GM12878 (cell line): Measurements from ENCODE around the gene MTHFD1. TPM values are rescaled to one million over a fixed set of nuclear protein-coding genes. Genes with fewer than 3 reads are reported as not detected.

Source experiments
- ATAC-seq: fragments of 200-7000 bp; cut with Tn5 transposase; 3 replicates; pipeline ENCODE4 v1.9.1; 2020; ENCODE audit warnings: mild to moderate bottlenecking, moderate library complexity
- BruUV-seq: library from RNA; stranded (reverse); fragments of 400-500 nt; replicated peaks from 2 replicates; lab custom pipeline; 2021; lab: Mats Ljungman, UMichigan
- CTCF ChIA-PET: fragments of 300-600 bp; sonication (Branson Sonifier 250); formaldehyde crosslinking; extraction: SDS; loops from one replicate; lab custom pipeline; 2021; ENCODE audit warnings: inconsistent platforms; lab: Yijun Ruan, JAX
- POLR2A ChIA-PET: fragments of 350-600 bp; formaldehyde crosslinking; extraction: SDS; loops from one replicate; lab custom pipeline; 2021; ENCODE audit warnings: inconsistent platforms; lab: Charles Lee
- RAD21 ChIA-PET: fragments of 300-600 bp; sonication (Branson Sonifier 250); formaldehyde crosslinking; loops from one replicate; lab custom pipeline; 2023; ENCODE audit warnings: antibody characterized with exemption; ENCODE audit not compliant: unreplicated experiment; lab: Charles Lee
- SMC1A ChIA-PET: fragments of 300-600 bp; sonication (Branson Sonifier 250); formaldehyde crosslinking; loops from one replicate; lab custom pipeline; 2023; ENCODE audit not compliant: unreplicated experiment, uncharacterized antibody; lab: Charles Lee
- DNase-seq: peaks from one replicate; pipeline ENCODE4 v3.0.0-alpha.2; 2011; ENCODE audit warnings: low read depth, low spot score
- FAIRE-seq: peaks from 3 replicates; lab custom pipeline; 2011; peaks lifted over from hg19 to GRCh38; lab: Jason Lieb, UNC
- H2AFZ ChIP-seq: 2 replicates; pipeline ENCODE4 v1.6.0; 2011; ENCODE audit warnings: low read depth, low read length, control low read depth; ENCODE audit not compliant: control insufficient read depth
- H3K27ac ChIP-seq: 2 replicates; pipeline ENCODE4 v1.5.1; 2011; ENCODE audit warnings: control low read depth; ENCODE audit not compliant: control insufficient read depth, insufficient read depth
- H3K27me3 ChIP-seq, 2 experiments: replicated peaks in 1 of 2; 2 replicates each; pipeline versions ENCODE4 v1.6.0 to v1.6.1; 2011; ENCODE audit warnings: low read length in 1 of 2; ENCODE audit not compliant: control insufficient read depth in 2 of 2, insufficient read depth in 2 of 2
- H3K36me3 ChIP-seq, 2 experiments: 2 replicates each; pipeline ENCODE4 v1.5.1; 2011; ENCODE audit warnings: low read length in 1 of 2; ENCODE audit not compliant: control insufficient read depth in 2 of 2, insufficient read depth in 2 of 2
- H3K4me1 ChIP-seq: 2 replicates; pipeline ENCODE4 v1.6.1; 2011; ENCODE audit warnings: mild to moderate bottlenecking, low read length, moderate library complexity, mixed read lengths; ENCODE audit not compliant: control insufficient read depth, insufficient read depth
- H3K4me2 ChIP-seq: 2 replicates; pipeline ENCODE4 v1.6.0; 2011; ENCODE audit warnings: control low read depth; ENCODE audit not compliant: control insufficient read depth, insufficient read depth
- H3K4me3 ChIP-seq: fragments of 200-600 bp; sonication (generic); 2 replicates; pipeline ENCODE4 v1.5.1; 2016
- H3K79me2 ChIP-seq: 2 replicates; pipeline ENCODE4 v1.6.0; 2011; ENCODE audit warnings: low read length; ENCODE audit not compliant: control insufficient read depth, insufficient read depth
- H3K9ac ChIP-seq: 2 replicates; pipeline ENCODE4 v1.8.0; 2011; ENCODE audit warnings: low read length, control low read depth, mixed read lengths; ENCODE audit not compliant: control insufficient read depth, insufficient read depth
- H3K9me3 ChIP-seq: replicated peaks from 3 replicates; pipeline ENCODE4 v1.5.1; 2011; ENCODE audit warnings: mild to moderate bottlenecking, low read length; ENCODE audit not compliant: control insufficient read depth, insufficient read depth
- H4K20me1 ChIP-seq: 2 replicates; pipeline ENCODE4 v1.6.0; 2011; ENCODE audit not compliant: control insufficient read depth, insufficient read depth
- ASH2L ChIP-seq: fragments of 300-600, 200-600 bp; sonication (generic); IDR thresholded peaks from 2 replicates; pipeline ENCODE4 v1.6.1; 2017; ENCODE audit warnings: low read depth, mild to moderate bottlenecking, borderline replicate concordance
- ATF2 ChIP-seq: IDR thresholded peaks from 2 replicates; pipeline ENCODE4 v1.6.1; 2012; ENCODE audit warnings: low read length, inconsistent platforms
- ATF3 ChIP-seq: IDR thresholded peaks from 2 replicates; pipeline ENCODE4 v1.6.1; 2011; ENCODE audit warnings: low read depth, mild to moderate bottlenecking, low read length, moderate library complexity, borderline replicate concordance; ENCODE audit errors: extremely low read depth
- CBFB ChIP-seq: IDR thresholded peaks from 2 replicates; pipeline ENCODE4 v1.6.1; 2016; ENCODE audit warnings: antibody characterized with exemption, low read depth
- E2F4 ChIP-seq: IDR thresholded peaks from 2 replicates; pipeline ENCODE4 v1.6.1; 2012; ENCODE audit warnings: low read depth, low read length, improper control_type of control experiment
- E2F8 ChIP-seq: fragments of 450-650 bp; IDR thresholded peaks from 2 replicates; pipeline ENCODE4 v1.6.1; 2018; ENCODE audit warnings: mild to moderate bottlenecking, low read depth, moderate library complexity; ENCODE audit not compliant: partially characterized antibody
- EP300 ChIP-seq, 2 experiments: fragments of 150-350 bp in 1 of 2; IDR thresholded peaks; 2 replicates each; pipeline ENCODE4 v1.6.1; 2011 to 2012; ENCODE audit warnings: low read depth in 2 of 2, low read length in 2 of 2, borderline replicate concordance in 1 of 2, improper control_type of control experiment in 1 of 2, inconsistent platforms in 1 of 2; ENCODE audit not compliant: control insufficient read depth in 1 of 2
- FOXK2 ChIP-seq: fragments of 450-650 bp; IDR thresholded peaks from 2 replicates; pipeline ENCODE4 v1.6.1; 2017; ENCODE audit warnings: mild to moderate bottlenecking, moderate library complexity
- JUND ChIP-seq: IDR thresholded peaks from 2 replicates; pipeline ENCODE4 v1.6.1; 2012; ENCODE audit warnings: low read depth, mild to moderate bottlenecking, low read length, improper control_type of control experiment, moderate library complexity
- LARP7 ChIP-seq: fragments of 450-650 bp; IDR thresholded peaks from 2 replicates; pipeline ENCODE4 v1.6.1; 2017; ENCODE audit warnings: mild to moderate bottlenecking
- MEF2A ChIP-seq: IDR thresholded peaks from 2 replicates; pipeline ENCODE4 v1.6.1; 2011; ENCODE audit warnings: low read depth, mild to moderate bottlenecking, low read length, moderate library complexity; ENCODE audit not compliant: insufficient read depth
- MYC ChIP-seq: IDR thresholded peaks from 2 replicates; pipeline ENCODE4 v1.6.1; 2011; ENCODE audit warnings: mild to moderate bottlenecking, low read length, moderate library complexity, inconsistent platforms; ENCODE audit not compliant: insufficient read depth, insufficient replicate concordance, insufficient read length, severe bottlenecking
- PML ChIP-seq: IDR thresholded peaks from 2 replicates; pipeline ENCODE4 v1.6.1; 2012; ENCODE audit warnings: low read length, inconsistent platforms
- RAD21 ChIP-seq: IDR thresholded peaks from 2 replicates; pipeline ENCODE4 v1.6.1; 2011; ENCODE audit warnings: mild to moderate bottlenecking, low read depth, low read length, moderate library complexity; ENCODE audit not compliant: insufficient read depth
- WGBS: methylation state at CpG from one replicate; pipeline ENCODE4 v1.1.6; 2016; ENCODE audit warnings: low lambda C conversion rate; ENCODE audit not compliant: insufficient replicate concordance, insufficient coverage; ENCODE audit errors: missing lambda C conversion rate; 5-methylcytosine and 5-hydroxymethylcytosine counted together
- in situ Hi-C: fragments of 300-500 bp; cut with MboI; formaldehyde crosslinking; loops from 9 replicates; pipeline ENCODE4 v1.14.3; 2018; ENCODE audit warnings: mixed read lengths
- intact Hi-C: fragments of 100-400 bp; cut with micrococcal nuclease; formaldehyde crosslinking; loops from one replicate; pipeline ENCODE4 v1.14.2; 2022; ENCODE audit not compliant: unreplicated experiment
- polyA plus RNA-seq, 11 experiments: library from polyadenylated mRNA; depleted of rRNA in 4 of 11; unstranded in 6 of 11; stranded (reverse) in 5 of 11; fragments of >200 nt; fragmentation: Nextera tagmentation in 4 of 11; fragmentation: Illumina TruSeq in 1 of 11; extraction: Ambion mirVana in 4 of 11; extraction: Trizol in 1 of 11; gene quantifications; 1 replicate in 1 of 11; 2 replicates in 10 of 11; pipeline versions ENCODE4 v1.2.1 to v1.2.3, GENCODE V29; 2011 to 2016; ENCODE audit warnings: inconsistent platforms in 2 of 11, missing spikeins in 2 of 11, low read depth in 1 of 11
- total RNA-seq, 4 experiments: library from RNA; depleted of rRNA in 3 of 4; stranded (reverse); fragments of >200 nt in 3 of 4; fragmentation: Illumina TruSeq in 1 of 4; extraction: Trizol in 1 of 4; gene quantifications; 2 replicates each; pipeline versions ENCODE4 v1.2.1 to v1.2.3, GENCODE V29; 2013 to 2021

The MTHFD1 gene
- total and polyA plus RNA-seq, 10 of the 15 experiments (the other 5 are each of a cell fraction or from before 2014, with no cell fraction given): 99.3 to 310 (median 173) TPM

- FAIRE-seq: no peak
- ChIA-PET SMC1A (interaction anchor here (0.9 to 4.8 kb wide), 4 partner anchors 19 to 94 kb away, joined by 3 to 21 read pairs (median 4); no protein-coding TSS in a partner anchor), POLR2A (interaction anchor here (0.6 kb wide), 1 partner anchor 490 kb away, joined by 3 read pairs; no protein-coding TSS in a partner anchor), RAD21 (interaction anchor here (0.7 kb wide), 1 partner anchor 50 kb away, joined by 3 read pairs; no protein-coding TSS in a partner anchor)
- Histone ChIP-seq H3K27ac (no peak overlapping the region), H2AFZ (no peak overlapping the region), H3K9ac (no peak overlapping the region), H3K27me3 (no peaks in the 10 kb centered on the region), H4K20me1 (no peaks in the 10 kb centered on the region), H3K36me3 (peaks cover 21 to 29% of the 10 kb centered on the region in 2 experiments), H3K9me3 (no peaks in the 10 kb centered on the region), H3K4me3 (no peak overlapping the region)
- 78% methylated on average over 5 of the region's 5 CpGs for WGBS
- ATAC-seq: no peak
- in situ Hi-C loops: no loop called here
- intact Hi-C loops: no loop called here
- DNase-seq: no peak
- no peak for TF ChIP-seq EP300 (IDR thresholded peaks at IDR 0.05; ENCODE audit: borderline replicate concordance in 1 of 2, control insufficient read depth in 1 of 2, low read depth in 2 of 2, low read length in 2 of 2)
- TF ChIP-seq LARP7: no peak
- TF ChIP-seq ATF2: no peak
- TF ChIP-seq E2F8: no peak
- no peak for TF ChIP-seq MYC
- TF ChIP-seq JUND: no peak
- TF ChIP-seq FOXK2: no peak
- no peak for TF ChIP-seq CBFB
- TF ChIP-seq RAD21: no peak
- TF ChIP-seq PML: no peak
- TF ChIP-seq ASH2L: no peak
- no peak for TF ChIP-seq E2F4
- TF ChIP-seq ATF3: no peak
- TF ChIP-seq MEF2A: no peak
- TF ChIP-seq, all 136 proteins: peak for 0
- Histone ChIP-seq H3K79me2 (no peaks in the 10 kb centered on the region), H3K4me2 (no peak overlapping the region), H3K4me1 (no peaks in the 10 kb centered on the region)
- BruUV-seq: no TSS peak
- CTCF ChIA-PET: interaction anchor here (0.6 to 4.7 kb wide), 10 partner anchors 13 to 475 kb away, joined by 3 to 38 read pairs (median 3); no protein-coding TSS in a partner anchor
Observed at GRCh38 chr14:64417055-64417770, 29.1 kb downstream of the MTHFD1 start.
